Measurements from ENCODE around the gene DUSP1.

Gene DUSP1

GRCh38 chr5:172805018-172805683, 34.2 kb upstream of the DUSP1 start:
- TF ChIP-seq CTCF (IDR thresholded peaks at IDR 0.05; ENCODE audit: control insufficient read depth, extremely low read depth, insufficient read depth): no peak
- DNase-seq (ENCODE audit: low read depth): no peak
- no peak overlapping the region for H3K4me3 ChIP-seq (ENCODE audit: low read depth, low read length)

GRCh38 chr5:172802567-172803176, 31.7 kb upstream of the DUSP1 start:
- DNase-seq (ENCODE audit: low read depth): no peak
- no peak overlapping the region for H3K4me3 ChIP-seq (ENCODE audit: low read depth, low read length)
- no peak for TF ChIP-seq CTCF (IDR thresholded peaks at IDR 0.05; ENCODE audit: control insufficient read depth, extremely low read depth, insufficient read depth)

GRCh38 chr5:172802112-172802511, 31.1 kb upstream of the DUSP1 start:
- no peak for TF ChIP-seq CTCF (IDR thresholded peaks at IDR 0.05; ENCODE audit: control insufficient read depth, extremely low read depth, insufficient read depth)
- no peak overlapping the region for H3K4me3 ChIP-seq (ENCODE audit: low read depth, low read length)
- DNase-seq (ENCODE audit: low read depth): no peak

- TF ChIP-seq CTCF (IDR thresholded peaks at IDR 0.05; ENCODE audit: control insufficient read depth, extremely low read depth, insufficient read depth): no peak
- H3K4me3 ChIP-seq (ENCODE audit: low read depth, low read length): no peak overlapping the region
- DNase-seq (ENCODE audit: low read depth): no peak
Measured at GRCh38 chr5:172801179-172801671, 30.2 kb upstream of the DUSP1 start.

GRCh38 chr5:172800088-172800551, 29.1 kb upstream of the DUSP1 start:
- TF ChIP-seq CTCF (IDR thresholded peaks at IDR 0.05; ENCODE audit: control insufficient read depth, extremely low read depth, insufficient read depth): no peak
- no peak for DNase-seq (ENCODE audit: low read depth)
- H3K4me3 ChIP-seq (ENCODE audit: low read depth, low read length): no peak overlapping the region

- no peak overlapping the region for H3K4me3 ChIP-seq (ENCODE audit: low read depth, low read length)
- DNase-seq (ENCODE audit: low read depth): no peak
- no peak for TF ChIP-seq CTCF (IDR thresholded peaks at IDR 0.05; ENCODE audit: control insufficient read depth, extremely low read depth, insufficient read depth)
Measured at GRCh38 chr5:172799416-172799815, 28.4 kb upstream of the DUSP1 start.

All from LNCaP clone FGC (cell line).